Parathyroid adenoma (tissue), 2 donors: ENCODE measurements around the gene HNRNPR.
"Not testable (repeated sequence)": the region's sequence is repeated elsewhere in the genome, so short reads cannot be mapped to it uniquely, and the experiment has no call there.

Experiments
- H2AFZ ChIP-seq: fragments of 300-600 bp; sonication (generic); one replicate; pipeline ENCODE4 v1.7.0; 2017; ENCODE audit warnings: antibody characterized with exemption, mild to moderate bottlenecking
- H3K27ac ChIP-seq: fragments of 300-600 bp; sonication (generic); one replicate; pipeline ENCODE4 v1.7.0; 2017
- H3K27me3 ChIP-seq: fragments of 300-600 bp; sonication (generic); one replicate; pipeline ENCODE4 v1.7.0; 2017; ENCODE audit warnings: low read length; ENCODE audit not compliant: control insufficient read depth, insufficient read depth
- H3K36me3 ChIP-seq: fragments of 300-600 bp; sonication (generic); one replicate; pipeline ENCODE4 v1.7.0; 2017; ENCODE audit warnings: low read length; ENCODE audit not compliant: control insufficient read depth, insufficient read depth
- H3K4me1 ChIP-seq: fragments of 300-600 bp; sonication (generic); one replicate; pipeline ENCODE4 v1.7.0; 2017; ENCODE audit warnings: control low read depth
- H3K4me2 ChIP-seq: fragments of 300-600 bp; sonication (generic); one replicate; pipeline ENCODE4 v1.7.0; 2017; ENCODE audit warnings: low read length
- H3K4me3 ChIP-seq: fragments of 300-600 bp; sonication (generic); one replicate; pipeline ENCODE4 v1.7.0; 2017; ENCODE audit warnings: low read depth, low read length
- H3K79me2 ChIP-seq: fragments of 300-600 bp; sonication (generic); one replicate; pipeline ENCODE4 v1.7.0; 2017; ENCODE audit warnings: control low read depth
- H3K9ac ChIP-seq: fragments of 300-600 bp; sonication (generic); one replicate; pipeline ENCODE4 v1.7.0; 2017; ENCODE audit warnings: mild to moderate bottlenecking
- H3K9me3 ChIP-seq: fragments of 300-600 bp; sonication (generic); one replicate; pipeline ENCODE4 v1.7.0; 2017; ENCODE audit warnings: low read length; ENCODE audit not compliant: control insufficient read depth
- CTCF ChIP-seq: fragments of 300-600 bp; sonication (generic); IDR thresholded peaks from one replicate; pipeline ENCODE4 v1.7.0; 2017; ENCODE audit warnings: antibody characterized with exemption, mild to moderate bottlenecking
- donor health status: primary hyperparathyroidism.

Gene HNRNPR

DNA sequence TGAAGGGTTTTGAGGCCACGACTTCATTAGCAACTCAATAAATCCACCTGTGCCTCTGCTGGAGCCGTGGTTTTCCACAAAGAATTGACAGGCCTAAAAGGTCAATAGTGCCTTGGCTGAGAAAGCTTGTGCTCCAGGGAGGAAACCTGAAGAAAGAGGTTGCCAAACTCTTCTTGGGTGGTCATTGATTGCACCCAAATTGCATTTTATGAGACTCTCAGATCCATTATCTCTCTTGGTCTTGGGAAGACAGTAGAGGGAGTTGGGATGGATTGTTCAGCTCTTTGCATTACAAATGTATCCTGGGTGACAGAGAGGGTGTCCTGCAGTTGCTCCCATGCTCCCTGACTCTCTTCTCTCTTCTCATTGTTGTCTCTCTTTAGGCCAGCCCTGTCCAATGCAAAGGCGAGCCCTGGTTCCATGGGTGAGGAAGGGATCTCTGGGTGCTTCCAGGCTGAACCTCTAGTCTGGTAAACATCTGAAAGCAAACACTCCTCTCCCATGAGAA, 80.7 kb downstream of the HNRNPR start:
- no peak overlapping the region for H3K4me3 ChIP-seq
- H2AFZ ChIP-seq = no peak overlapping the region
- no peaks in the 10 kb centered on the region for H3K27me3 ChIP-seq
- no peak for TF ChIP-seq CTCF
- H3K4me1 ChIP-seq = no peaks in the 10 kb centered on the region
- H3K9ac ChIP-seq = no peak overlapping the region
- H3K27ac ChIP-seq = no peak overlapping the region
- H3K9me3 ChIP-seq = no peaks in the 10 kb centered on the region
- H3K79me2 ChIP-seq = no peaks in the 10 kb centered on the region
- H3K36me3 ChIP-seq = no peaks in the 10 kb centered on the region
- H3K4me2 ChIP-seq = no peak overlapping the region

- not testable (repeated sequence) for H3K27me3 ChIP-seq, H3K4me2 ChIP-seq, H3K9me3 ChIP-seq, H3K4me1 ChIP-seq, H3K27ac ChIP-seq, H3K9ac ChIP-seq, H3K4me3 ChIP-seq, H3K79me2 ChIP-seq, H3K36me3 ChIP-seq, H2AFZ ChIP-seq
These were observed 86.0 kb downstream of the HNRNPR start for GRCh38 chr1:23258082-23258481.

GRCh38 chr1:23257371-23257770, 86.7 kb downstream of the HNRNPR start:
- not testable (repeated sequence) for H3K9ac ChIP-seq, H3K27me3 ChIP-seq, H3K36me3 ChIP-seq, H3K79me2 ChIP-seq, H3K27ac ChIP-seq, H3K4me2 ChIP-seq, H3K4me1 ChIP-seq, H3K4me3 ChIP-seq, H2AFZ ChIP-seq, H3K9me3 ChIP-seq
